Pancreas (tissue), 10 donors: ENCODE measurements around the gene CDKAL1. TPM values are rescaled to one million over a fixed set of nuclear protein-coding genes. Genes with fewer than 3 reads are reported as not detected.

Experiments used
- ATAC-seq, 4 donors: fragments of 200-7000 bp; cut with Tn5 transposase; one replicate each; pipeline versions ENCODE4 v1.8.0 to v1.9.1; 2020; ENCODE audit warnings: mild to moderate bottlenecking in 4 of 4, moderate library complexity in 4 of 4
- DNase-seq, 6 donors: peaks; one replicate each; pipeline ENCODE4 v3.0.0-alpha.2; 2020
- FAIRE-seq: peaks from 2 replicates; lab custom pipeline; 2012; peaks lifted over from hg19 to GRCh38; lab: Jason Lieb, UNC
- H3K27ac ChIP-seq, 4 donors: fragments of 200-600 bp; sonication (generic); 1 replicate in 3 of 4; 2 replicates in 1 of 4; pipeline versions ENCODE4 v1.5.0 to v1.8.0; 2020
- H3K27me3 ChIP-seq, 4 donors: fragments of 200-600 bp; one replicate each; pipeline ENCODE4 v1.8.0; 2021
- H3K36me3 ChIP-seq, 3 donors: fragments of 200-600 bp; sonication (generic) in 1 of 3; one replicate each; pipeline versions ENCODE4 v1.5.0 to v1.8.0; 2020 to 2021
- H3K4me1 ChIP-seq, 3 donors: fragments of 200-600 bp; one replicate each; pipeline ENCODE4 v1.8.0; 2021
- H3K4me3 ChIP-seq, 4 donors: fragments of 200-600 bp; sonication (generic) in 2 of 4; one replicate each; pipeline versions ENCODE4 v1.5.0 to v1.8.0; 2020 to 2021
- H3K9me3 ChIP-seq, 4 donors: fragments of 200-600 bp; one replicate each; pipeline ENCODE4 v1.8.0; 2021
- WGBS, 2 donors: extraction: QIAGEN DNeasy Blood & Tissue Kit; methylation state at CpG; one replicate each; pipeline ENCODE4 v1.1.7; 2013; 5-methylcytosine and 5-hydroxymethylcytosine counted together
- intact Hi-C, 3 donors: fragments of 100-400 bp; cut with DNase I; formaldehyde crosslinking; loops; one replicate each; pipeline versions ENCODE4 v1.11.1 to v1.14.2; 2022
- polyA plus RNA-seq, 2 donors: library from polyadenylated mRNA; stranded (reverse); fragments of 200-250 nt; gene quantifications; one replicate each; pipeline ENCODE4 v1.2.3, GENCODE V29; 2013
- total RNA-seq, 6 donors: library from RNA; stranded (reverse); fragmentation: NEBNext Ultra II Directional in 4 of 6; extraction: Animal tissue kit (Norgen Biotek cat#: 25700) in 4 of 6; gene quantifications; one replicate each; pipeline versions ENCODE4 v1.2.1 to v1.2.4, GENCODE V29; 2021 to 2023
- TF ChIP-seq, protein P1 (sequence below), 4 donors: fragments of 200-600 bp; sonication (generic) in 3 of 4; IDR thresholded peaks; one replicate each; pipeline versions ENCODE4 v1.5.0 to v1.8.0; 2021; ENCODE audit warnings: antibody characterized with exemption in 4 of 4
- donor health status: healthy with polysubstance abuse.
- donor health status: DM: no; HTN: no; CAD: no; lungs with moderate emphysema.
- donor health status: DM: no; HTN: no; CAD: no.
- donor health status: control.
- donor health status: control.
- donor health status: Bipolar disorder and iron deficiency.
- donor health status: DM: yes; HTN: yes; CAD: no.
- donor health status: DM: no; HTN: no; CAD: no.
- donor health status: DM: no; HTN: no; CAD: no.
- donor health status: DM: yes; HTN: yes; CAD: no.

CDKAL1 gene
- total and polyA plus RNA-seq, 8 donors, result 3.3 to 11.7 (median 8.2) TPM

DNA sequence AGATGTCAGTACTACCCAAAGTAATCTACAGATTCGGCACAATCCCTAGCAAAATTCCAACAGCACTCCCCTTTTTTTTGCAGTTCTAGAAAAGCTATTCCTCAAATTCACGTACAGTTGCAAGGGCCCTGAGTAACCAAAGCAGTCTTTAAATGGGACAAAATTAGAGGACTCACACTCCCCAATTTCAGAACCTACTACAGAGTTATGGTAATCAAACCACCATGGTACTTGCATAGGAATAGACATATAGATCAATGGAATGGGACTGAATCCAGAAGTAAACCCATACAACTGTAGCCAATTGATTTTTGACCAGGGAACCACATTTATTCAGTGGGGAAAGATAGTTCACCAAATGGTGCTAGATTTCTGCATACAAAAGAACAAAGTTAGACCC is 350.8 kb downstream of the CDKAL1 start:
- intact Hi-C loops, result no loop called here
- H3K4me1 ChIP-seq, result peaks cover 0 to 12% (median 5%) of the 10 kb centered on the region in 3 donors
- no peak overlapping the region for H3K4me3 ChIP-seq
- no peaks in the 10 kb centered on the region for H3K9me3 ChIP-seq
- TF ChIP-seq, protein P1, sequence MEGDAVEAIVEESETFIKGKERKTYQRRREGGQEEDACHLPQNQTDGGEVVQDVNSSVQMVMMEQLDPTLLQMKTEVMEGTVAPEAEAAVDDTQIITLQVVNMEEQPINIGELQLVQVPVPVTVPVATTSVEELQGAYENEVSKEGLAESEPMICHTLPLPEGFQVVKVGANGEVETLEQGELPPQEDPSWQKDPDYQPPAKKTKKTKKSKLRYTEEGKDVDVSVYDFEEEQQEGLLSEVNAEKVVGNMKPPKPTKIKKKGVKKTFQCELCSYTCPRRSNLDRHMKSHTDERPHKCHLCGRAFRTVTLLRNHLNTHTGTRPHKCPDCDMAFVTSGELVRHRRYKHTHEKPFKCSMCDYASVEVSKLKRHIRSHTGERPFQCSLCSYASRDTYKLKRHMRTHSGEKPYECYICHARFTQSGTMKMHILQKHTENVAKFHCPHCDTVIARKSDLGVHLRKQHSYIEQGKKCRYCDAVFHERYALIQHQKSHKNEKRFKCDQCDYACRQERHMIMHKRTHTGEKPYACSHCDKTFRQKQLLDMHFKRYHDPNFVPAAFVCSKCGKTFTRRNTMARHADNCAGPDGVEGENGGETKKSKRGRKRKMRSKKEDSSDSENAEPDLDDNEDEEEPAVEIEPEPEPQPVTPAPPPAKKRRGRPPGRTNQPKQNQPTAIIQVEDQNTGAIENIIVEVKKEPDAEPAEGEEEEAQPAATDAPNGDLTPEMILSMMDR (IDR thresholded peaks at IDR 0.05), result no peak
- no peak overlapping the region for H3K27ac ChIP-seq
- WGBS, 2 donors, result 96 to 100% methylated on average over 2 of the region's 2 CpGs
- no peaks in the 10 kb centered on the region for H3K27me3 ChIP-seq
- DNase-seq (no peak), ATAC-seq (no peak), FAIRE-seq (no peak)
- H3K36me3 ChIP-seq, result no peaks in the 10 kb centered on the region

DNA sequence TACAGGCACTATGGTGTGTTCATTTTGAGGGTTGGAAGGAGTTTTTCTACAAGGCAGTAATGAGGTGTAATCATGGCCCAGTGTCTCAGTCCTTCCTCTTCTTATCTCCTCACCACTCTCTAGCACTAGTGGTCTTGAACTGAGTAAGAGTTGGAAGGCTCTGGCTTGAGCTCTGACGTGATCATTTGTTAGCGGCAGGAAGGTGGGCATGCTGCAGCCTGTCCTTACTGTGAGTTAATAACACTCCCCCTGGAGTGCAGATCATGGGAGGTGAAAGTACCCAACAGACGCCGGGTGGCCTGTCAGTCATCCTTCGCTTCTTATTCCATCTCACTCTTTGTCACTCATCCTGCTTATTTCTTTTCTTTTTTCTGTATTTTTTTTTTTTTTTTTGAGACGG is 356.9 kb downstream of the CDKAL1 start:
- ATAC-seq, result no peak
- no peak for DNase-seq
- Histone ChIP-seq H3K27ac (no peak overlapping the region), H3K9me3 (no peaks in the 10 kb centered on the region), H3K4me1 (no peaks in the 10 kb centered on the region), H3K36me3 (no peaks in the 10 kb centered on the region), H3K27me3 (no peaks in the 10 kb centered on the region), H3K4me3 (no peak overlapping the region)
- WGBS, 2 donors, result 95 to 97% methylated on average over 6 of the region's 6 CpGs
- no peak for FAIRE-seq
- intact Hi-C loops, result no loop called here
- TF ChIP-seq, protein P1 (IDR thresholded peaks at IDR 0.05), result no peak

DNA sequence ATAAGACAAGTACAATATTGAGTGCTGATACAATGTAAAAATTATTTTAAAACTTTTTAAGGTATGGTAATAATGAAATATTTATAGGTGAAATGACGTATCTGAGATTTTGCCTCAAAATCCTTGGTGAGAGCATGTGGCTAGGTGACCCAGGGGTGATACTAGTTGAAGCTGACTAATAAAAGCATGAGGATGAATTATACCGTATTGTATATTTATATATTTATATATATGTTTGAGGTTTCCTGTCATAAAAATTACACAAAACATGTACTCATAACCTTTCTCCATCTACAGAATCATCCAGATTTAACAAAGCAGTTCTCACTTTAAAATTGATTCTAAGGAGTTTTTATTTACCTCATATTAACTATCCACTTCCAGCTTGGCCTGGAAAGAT is 358.1 kb downstream of the CDKAL1 start:
- H3K4me1 ChIP-seq, result no peaks in the 10 kb centered on the region
- intact Hi-C loops, result no loop called here
- no peaks in the 10 kb centered on the region for H3K9me3 ChIP-seq
- no peaks in the 10 kb centered on the region for H3K27me3 ChIP-seq
- FAIRE-seq (no peak), ATAC-seq (no peak), DNase-seq (no peak)
- no peaks in the 10 kb centered on the region for H3K36me3 ChIP-seq
- no peak overlapping the region for H3K27ac ChIP-seq
- no peak overlapping the region for H3K4me3 ChIP-seq
- 91 to 99% methylated on average over 2 of the region's 2 CpGs for WGBS, 2 donors
- TF ChIP-seq, protein P1 (IDR thresholded peaks at IDR 0.05), result no peak

DNA sequence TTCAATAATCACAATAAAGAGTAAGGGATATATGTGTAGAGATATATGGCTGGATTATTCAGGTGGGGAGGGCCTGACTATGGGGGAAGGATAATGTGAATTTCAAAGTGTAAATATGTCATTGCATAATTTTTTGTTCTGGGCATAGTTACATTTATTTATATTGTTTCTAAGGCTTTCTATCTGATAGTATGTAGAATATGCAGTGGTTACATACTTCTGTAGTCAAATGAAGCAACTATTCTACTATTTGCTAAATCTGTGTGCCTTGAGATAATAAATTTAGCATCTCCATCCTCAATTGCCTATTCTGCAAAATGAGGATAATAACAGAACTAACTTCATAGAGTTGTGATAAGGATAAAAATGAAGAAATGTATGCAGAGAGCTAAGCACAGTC is 359.2 kb downstream of the CDKAL1 start:
- intact Hi-C loops, result no loop called here
- Histone ChIP-seq H3K4me1 (no peaks in the 10 kb centered on the region), H3K4me3 (no peak overlapping the region), H3K36me3 (no peaks in the 10 kb centered on the region), H3K27ac (no peak overlapping the region), H3K9me3 (no peaks in the 10 kb centered on the region), H3K27me3 (no peaks in the 10 kb centered on the region)
- FAIRE-seq (no peak), DNase-seq (no peak), ATAC-seq (no peak)
- TF ChIP-seq, protein P1 (IDR thresholded peaks at IDR 0.05), result no peak

DNA sequence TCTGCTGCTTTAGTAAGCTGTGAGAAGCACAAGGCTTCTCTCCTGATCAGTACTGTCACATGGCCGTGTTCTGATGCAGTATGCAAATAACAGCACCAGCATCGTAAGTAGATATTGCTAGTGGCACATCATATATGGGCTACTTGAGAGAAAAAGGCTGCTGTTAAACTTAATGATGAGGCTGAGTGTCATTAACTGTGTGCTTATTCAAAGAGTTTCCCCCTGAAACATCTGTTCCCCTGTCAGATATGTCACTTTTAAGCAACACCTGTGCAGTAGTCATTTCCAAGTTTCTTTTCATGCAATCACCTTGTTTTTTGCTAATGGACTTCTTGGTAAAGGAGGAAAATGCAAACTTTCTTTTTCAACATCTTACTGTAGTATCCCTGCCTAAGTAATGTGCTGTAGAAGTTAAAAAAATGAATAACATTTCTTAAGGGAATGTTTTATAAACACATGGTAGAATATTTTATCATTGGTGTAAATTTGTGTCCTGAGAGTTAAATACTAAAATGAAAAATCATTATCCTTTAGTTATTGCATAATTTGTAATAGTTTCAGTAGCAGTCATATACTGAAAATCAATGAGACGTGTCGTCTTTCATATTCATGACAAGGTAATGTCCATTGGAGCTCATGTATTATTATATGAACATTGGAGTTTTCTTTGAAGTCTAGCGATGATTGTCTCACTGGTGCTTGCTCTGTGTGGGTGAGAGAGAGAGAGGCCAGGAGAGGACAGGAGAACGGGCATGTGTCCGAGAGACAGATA is 366.3 kb downstream of the CDKAL1 start:
- no peaks in the 10 kb centered on the region for H3K9me3 ChIP-seq
- 94 to 95% methylated on average over 7 of the region's 7 CpGs for whole genome bisulfite sequencing, 2 donors

More for the DNA sequence above, 366.3 kb downstream of the CDKAL1 start:
- FAIRE-seq (no peak), ATAC-seq (no peak), DNase-seq (no peak)
- H3K27me3 ChIP-seq, result no peaks in the 10 kb centered on the region
- TF ChIP-seq, protein P1 (IDR thresholded peaks at IDR 0.05), result no peak
- no peaks in the 10 kb centered on the region for H3K4me1 ChIP-seq
- H3K36me3 ChIP-seq, result no peaks in the 10 kb centered on the region
- intact Hi-C loops, result no loop called here
- no peak overlapping the region for H3K27ac ChIP-seq
- no peak overlapping the region for H3K4me3 ChIP-seq
